Aorta (tissue), 5 donors: ENCODE measurements around the gene ANO8. TPM values are rescaled to one million over a fixed set of nuclear protein-coding genes. Genes with fewer than 3 reads are reported as not detected.

Experiments
- ATAC-seq: fragments of 200-7000 bp; cut with Tn5 transposase; one replicate; pipeline ENCODE4 v1.9.1; 2022; ENCODE audit warnings: moderate library complexity; ENCODE audit not compliant: low FRiP score
- DNase-seq, 2 donors: peaks; one replicate each; pipeline ENCODE4 v3.0.0-alpha.2; 2020
- H3K27ac ChIP-seq, 2 donors: one replicate each; pipeline ENCODE4 v1.5.1; 2013; ENCODE audit warnings: low read length in 2 of 2, mild to moderate bottlenecking in 2 of 2, moderate library complexity in 2 of 2, control low read depth in 1 of 2, inconsistent platforms in 1 of 2, low read depth in 1 of 2
- H3K27me3 ChIP-seq, 2 donors: one replicate each; pipeline ENCODE4 v1.6.1; 2013; ENCODE audit warnings: control low read depth in 1 of 2, low read length in 1 of 2, mild to moderate bottlenecking in 1 of 2, moderate library complexity in 1 of 2; ENCODE audit not compliant: insufficient read depth in 2 of 2, control insufficient read depth in 1 of 2
- H3K36me3 ChIP-seq, 2 donors: one replicate each; pipeline ENCODE4 v1.6.1; 2013; ENCODE audit warnings: control low read depth in 1 of 2, low read length in 1 of 2, mild to moderate bottlenecking in 1 of 2; ENCODE audit not compliant: insufficient read depth in 2 of 2, control insufficient read depth in 1 of 2
- H3K4me1 ChIP-seq, 2 donors: one replicate each; pipeline ENCODE4 v1.6.1; 2013; ENCODE audit warnings: low read length in 2 of 2, control low read depth in 1 of 2, mild to moderate bottlenecking in 1 of 2, moderate library complexity in 1 of 2; ENCODE audit not compliant: insufficient read depth in 2 of 2, control insufficient read depth in 1 of 2
- H3K4me3 ChIP-seq, 2 donors: one replicate each; pipeline ENCODE4 v1.5.1; 2013; ENCODE audit warnings: low read length in 2 of 2, control low read depth in 1 of 2, mild to moderate bottlenecking in 1 of 2
- H3K9me3 ChIP-seq: one replicate; pipeline ENCODE4 v1.6.1; 2013; ENCODE audit warnings: mild to moderate bottlenecking, low read length; ENCODE audit not compliant: control insufficient read depth
- WGBS, 2 donors: extraction: QIAGEN DNeasy Blood & Tissue Kit; methylation state at CpG; one replicate each; pipeline ENCODE4 v1.1.7; 2013; 5-methylcytosine and 5-hydroxymethylcytosine counted together
- intact Hi-C, 2 donors: fragments of 100-400 bp; cut with DNase I; formaldehyde crosslinking; loops; one replicate each; pipeline versions ENCODE4 v1.14.2 to v1.15.0; 2022
- polyA plus RNA-seq, 2 donors: library from polyadenylated mRNA; stranded (reverse); fragments of 200-250 nt; gene quantifications; one replicate each; pipeline ENCODE4 v1.2.3, GENCODE V29; 2013
- total RNA-seq, 2 donors: library from RNA; stranded (reverse); fragmentation: NEBNext Ultra II Directional; extraction: Animal tissue kit (Norgen Biotek cat#: 25700); gene quantifications; one replicate each; pipeline ENCODE4 v1.2.1, GENCODE V29; 2021
- donor health status: healthy with polysubstance abuse.
- donor health status: Bipolar disorder and iron deficiency.
- donor health status: DM: no; HTN: no; CAD: no.
- donor health status: DM: no; HTN: no; CAD: no.
- donor health status: DM: yes; HTN: yes; CAD: no.

Gene ANO8
- total and polyA plus RNA-seq, 4 donors = 1.3 to 19.4 (median 14.2) TPM

- DNase-seq (peak; percentile 85 to 90), ATAC-seq (peak; percentile 93)
- WGBS, 2 donors = 2 to 4% methylated on average over 45 to 46 of the region's 46 CpGs
Measured at GRCh38 chr19:17292301-17293074, 42.2 kb downstream of the ANO8 start.

GRCh38 chr19:17289489-17289888 lies 45.2 kb downstream of the ANO8 start:
- H3K27me3 ChIP-seq = no peaks in the 10 kb centered on the region
- intact Hi-C loops = no loop called here
- H3K4me1 ChIP-seq = no peaks in the 10 kb centered on the region
- H3K9me3 ChIP-seq = no peaks in the 10 kb centered on the region
- H3K36me3 ChIP-seq = no peaks in the 10 kb centered on the region
- H3K4me3 ChIP-seq = no peak overlapping the region
- DNase-seq = peak; percentile 84 to 92
- no peak for ATAC-seq
- WGBS, 2 donors = 10 to 11% methylated on average over 22 of the region's 22 CpGs
- no peak overlapping the region for H3K27ac ChIP-seq

More at GRCh38 chr19:17292301-17293074, 42.2 kb downstream of the ANO8 start:
- Histone ChIP-seq H3K36me3 (no peaks in the 10 kb centered on the region), H3K4me1 (no peaks in the 10 kb centered on the region), H3K4me3 (no peak overlapping the region), H3K9me3 (no peaks in the 10 kb centered on the region), H3K27me3 (no peaks in the 10 kb centered on the region), H3K27ac (peak overlapping the region in 1 of 2 donors; percentile 18)
- intact Hi-C loops = loop anchor here in 1 of 2 donors (2.0 kb wide), 1 partner anchor 90 kb away; no protein-coding TSS in a partner anchor

GRCh38 chr19:17286752-17287151 lies 47.9 kb downstream of the ANO8 start:
- H3K4me3 ChIP-seq = no peak overlapping the region
- H3K4me1 ChIP-seq = no peaks in the 10 kb centered on the region
- no peak overlapping the region for H3K27ac ChIP-seq
- no peak for DNase-seq
- no peaks in the 10 kb centered on the region for H3K36me3 ChIP-seq
- 87 to 91% methylated on average over 9 of the region's 9 CpGs for WGBS, 2 donors
- no peak for ATAC-seq
- H3K27me3 ChIP-seq = no peaks in the 10 kb centered on the region
- intact Hi-C loops = no loop called here
- H3K9me3 ChIP-seq = no peaks in the 10 kb centered on the region

GRCh38 chr19:17286263-17286662 lies 48.4 kb downstream of the ANO8 start:
- Histone ChIP-seq H3K27me3 (no peaks in the 10 kb centered on the region), H3K4me3 (no peak overlapping the region), H3K9me3 (no peaks in the 10 kb centered on the region), H3K36me3 (no peaks in the 10 kb centered on the region), H3K27ac (no peak overlapping the region), H3K4me1 (no peaks in the 10 kb centered on the region)
- DNase-seq = no peak
- intact Hi-C loops = no loop called here
- 93 to 95% methylated on average over 11 of the region's 11 CpGs for WGBS, 2 donors
- ATAC-seq = no peak

- no peak for ATAC-seq
- Histone ChIP-seq H3K4me3 (no peak overlapping the region), H3K27me3 (no peaks in the 10 kb centered on the region), H3K36me3 (no peaks in the 10 kb centered on the region), H3K27ac (no peak overlapping the region), H3K9me3 (no peaks in the 10 kb centered on the region), H3K4me1 (no peaks in the 10 kb centered on the region)
- intact Hi-C loops = no loop called here
- 92% methylated on average over 18 of the region's 18 CpGs for WGBS, 2 donors
- DNase-seq = no peak
Measured at GRCh38 chr19:17285415-17286135, 49.1 kb downstream of the ANO8 start.

- no peak overlapping the region for H3K4me3 ChIP-seq
- H3K27me3 ChIP-seq = no peaks in the 10 kb centered on the region
- no peaks in the 10 kb centered on the region for H3K4me1 ChIP-seq
- H3K27ac ChIP-seq = no peak overlapping the region
- intact Hi-C loops = loop anchor here (2.0 to 5.0 kb wide), 4 partner anchors 71 to 217 kb away; no protein-coding TSS in a partner anchor
- no peaks in the 10 kb centered on the region for H3K9me3 ChIP-seq
- H3K36me3 ChIP-seq = peaks cover 0 to 2% of the 10 kb centered on the region in 2 donors
- 89 to 91% methylated on average over 7 of the region's 7 CpGs for WGBS, 2 donors
- DNase-seq (no peak), ATAC-seq (peak; percentile 19)
Measured at GRCh38 chr19:17283504-17283996, 51.1 kb downstream of the ANO8 start.

GRCh38 chr19:17282488-17283125 lies 52.0 kb downstream of the ANO8 start:
- H3K4me1 ChIP-seq = no peaks in the 10 kb centered on the region

More at GRCh38 chr19:17282488-17283125, 52.0 kb downstream of the ANO8 start:
- WGBS, 2 donors = 3 to 6% methylated on average over 45 of the region's 45 CpGs
- H3K36me3 ChIP-seq = peaks cover 0 to 2% of the 10 kb centered on the region in 2 donors
- ATAC-seq = peak; percentile 95
- intact Hi-C loops = loop anchor here (2.0 to 5.0 kb wide), 4 partner anchors 70 to 216 kb away; no protein-coding TSS in a partner anchor
- no peak overlapping the region for H3K4me3 ChIP-seq
- no peaks in the 10 kb centered on the region for H3K9me3 ChIP-seq
- peak; percentile 85 to 95 for DNase-seq
- no peaks in the 10 kb centered on the region for H3K27me3 ChIP-seq
- no peak overlapping the region for H3K27ac ChIP-seq
